Measurements from ENCODE around the gene HCFC1.

HCFC1 gene

DNA sequence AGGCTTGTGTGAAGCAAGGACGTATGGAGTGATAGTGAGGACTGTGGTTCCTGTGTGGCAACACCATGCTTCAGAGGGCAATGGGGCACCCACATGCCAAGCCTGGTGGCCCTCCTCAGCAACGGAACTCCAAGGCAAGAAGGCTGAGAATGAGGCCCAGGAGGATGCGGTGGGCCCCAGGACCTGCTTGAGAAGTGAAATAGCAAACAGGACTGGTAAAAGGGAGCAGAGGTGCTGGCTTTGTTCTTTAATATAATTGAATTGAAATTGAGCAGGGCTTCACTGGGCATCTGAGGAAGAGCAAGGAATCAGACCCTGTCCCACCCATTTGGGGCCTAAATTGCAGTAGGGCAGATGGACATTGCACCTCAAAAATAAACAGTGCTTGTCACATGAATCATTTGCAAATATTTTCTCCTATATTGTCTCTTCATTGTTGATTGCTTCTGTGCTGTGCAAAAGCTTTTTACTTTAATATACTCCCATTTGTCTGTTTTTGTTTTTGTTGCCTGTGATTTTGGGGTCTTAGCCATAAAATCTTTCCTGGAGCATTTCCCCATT lies 3.2 kb upstream of the HCFC1 start:
- POLR2A ChIA-PET: interaction anchor here (0.6 kb wide), 1 partner anchor 46 kb away, joined by 3 read pairs; no protein-coding TSS in a partner anchor

DNA sequence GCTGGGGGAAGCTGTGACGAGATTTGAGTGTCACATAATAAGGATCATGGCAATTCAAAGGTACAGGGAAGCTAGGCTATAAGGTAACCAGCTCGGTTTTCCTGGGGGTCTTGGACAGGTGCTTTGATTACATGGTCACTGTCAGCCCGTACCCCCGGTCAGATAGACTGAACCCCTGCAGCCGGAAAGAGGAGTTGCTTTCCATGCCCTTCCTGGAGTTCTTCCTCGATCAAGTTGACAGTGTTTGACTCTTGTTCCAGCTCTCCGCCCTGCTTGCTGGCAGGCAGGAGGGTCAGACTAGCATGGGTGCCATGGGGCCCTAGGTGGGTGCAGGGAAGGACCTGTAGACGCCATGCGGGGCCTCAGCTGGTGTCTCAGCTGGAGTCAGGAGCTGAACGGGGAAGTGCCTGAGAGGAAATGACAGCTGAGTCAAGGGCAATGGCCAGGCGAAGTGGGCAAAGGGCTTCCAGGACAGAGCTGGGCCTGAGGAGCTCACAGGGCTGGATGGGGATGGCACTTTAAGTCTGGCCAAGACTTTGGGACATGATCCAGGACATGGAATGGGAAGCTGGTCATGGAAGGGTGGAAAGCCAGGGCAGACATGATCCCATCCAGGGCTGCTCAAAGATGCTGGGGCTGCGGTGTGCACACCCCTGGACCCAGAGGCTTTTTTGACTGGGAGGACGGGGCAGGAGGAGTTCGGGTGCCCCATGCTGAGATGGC lies 2.5 kb upstream of the HCFC1 start:
- WGBS (ENCODE audit: insufficient coverage): 80% methylated on average over 12 of the region's 14 CpGs
- peaks cover 0 to 30% (median 27%) of the 10 kb centered on the region in 4 experiments for H3K4me1 ChIP-seq (ENCODE audit: control extremely low read depth in 1 of 4, control insufficient read depth in 4 of 4, insufficient read depth in 4 of 4, low read length in 3 of 4)
- CTCF ChIA-PET: interaction anchor here (0.5 to 1.4 kb wide), 3 partner anchors 28 to 92 kb away, joined by 3 read pairs; no protein-coding TSS in a partner anchor
- no peaks in the 10 kb centered on the region for H3K9me3 ChIP-seq (ENCODE audit: control extremely low read depth in 1 of 5, control insufficient read depth in 4 of 5, insufficient read depth in 2 of 5, low read depth in 1 of 5, low read length in 4 of 5)
- DNase-seq: no peak
- H3K27me3 ChIP-seq (replicated peaks in 2 of 5; ENCODE audit: control insufficient read depth in 4 of 5, insufficient read depth in 5 of 5, low read length in 4 of 5): peaks cover 0 to 7% (median 0%) of the 10 kb centered on the region in 5 experiments
- peaks cover 0 to 7% (median 0%) of the 10 kb centered on the region in 4 experiments for H3K36me3 ChIP-seq (ENCODE audit: control insufficient read depth in 4 of 4, insufficient read depth in 4 of 4, low read length in 3 of 4)
- POLR2A ChIA-PET: interaction anchor here (1.2 kb wide), 1 partner anchor 28 kb away, joined by 4 read pairs; no protein-coding TSS in a partner anchor
- H3K27ac ChIP-seq (ENCODE audit: insufficient read depth in 1 of 2, low read depth in 1 of 2, low read length in 2 of 2, poor library complexity in 1 of 2, severe bottlenecking in 2 of 2): peak overlapping the region in 1 of 2 experiments; percentile 99
- peak overlapping the region in 1 of 7 experiments; percentile 94 for H3K4me3 ChIP-seq (ENCODE audit: control insufficient read depth in 1 of 7, extremely low read depth in 1 of 7, insufficient read depth in 4 of 7, low read depth in 2 of 7, low read length in 6 of 7)

More for the DNA sequence above, 3.2 kb upstream of the HCFC1 start:
- CTCF ChIA-PET: interaction anchor here (0.5 kb wide), 1 partner anchor 91 kb away, joined by 3 read pairs; no protein-coding TSS in a partner anchor
- peaks cover 0 to under 1% (median 0%) of the 10 kb centered on the region in 5 experiments for H3K27me3 ChIP-seq (replicated peaks in 2 of 5; ENCODE audit: control insufficient read depth in 4 of 5, insufficient read depth in 5 of 5, low read length in 4 of 5)
- peaks cover 0 to 23% (median 20%) of the 10 kb centered on the region in 4 experiments for H3K4me1 ChIP-seq (ENCODE audit: control extremely low read depth in 1 of 4, control insufficient read depth in 4 of 4, insufficient read depth in 4 of 4, low read length in 3 of 4)
- no peaks in the 10 kb centered on the region for H3K9me3 ChIP-seq (ENCODE audit: control extremely low read depth in 1 of 5, control insufficient read depth in 4 of 5, insufficient read depth in 2 of 5, low read depth in 1 of 5, low read length in 4 of 5)
- no peak for DNase-seq
- 80% methylated on average over 3 of the region's 3 CpGs for WGBS (ENCODE audit: insufficient coverage)
- no peak overlapping the region for H3K4me3 ChIP-seq (ENCODE audit: control insufficient read depth in 1 of 7, extremely low read depth in 1 of 7, insufficient read depth in 4 of 7, low read depth in 2 of 7, low read length in 6 of 7)
- H3K27ac ChIP-seq (ENCODE audit: insufficient read depth in 1 of 2, low read depth in 1 of 2, low read length in 2 of 2, poor library complexity in 1 of 2, severe bottlenecking in 2 of 2): peak overlapping the region in 1 of 2 experiments; percentile 99
- H3K36me3 ChIP-seq (ENCODE audit: control insufficient read depth in 4 of 4, insufficient read depth in 4 of 4, low read length in 3 of 4): peaks cover 0 to 1% (median 0%) of the 10 kb centered on the region in 4 experiments

DNA sequence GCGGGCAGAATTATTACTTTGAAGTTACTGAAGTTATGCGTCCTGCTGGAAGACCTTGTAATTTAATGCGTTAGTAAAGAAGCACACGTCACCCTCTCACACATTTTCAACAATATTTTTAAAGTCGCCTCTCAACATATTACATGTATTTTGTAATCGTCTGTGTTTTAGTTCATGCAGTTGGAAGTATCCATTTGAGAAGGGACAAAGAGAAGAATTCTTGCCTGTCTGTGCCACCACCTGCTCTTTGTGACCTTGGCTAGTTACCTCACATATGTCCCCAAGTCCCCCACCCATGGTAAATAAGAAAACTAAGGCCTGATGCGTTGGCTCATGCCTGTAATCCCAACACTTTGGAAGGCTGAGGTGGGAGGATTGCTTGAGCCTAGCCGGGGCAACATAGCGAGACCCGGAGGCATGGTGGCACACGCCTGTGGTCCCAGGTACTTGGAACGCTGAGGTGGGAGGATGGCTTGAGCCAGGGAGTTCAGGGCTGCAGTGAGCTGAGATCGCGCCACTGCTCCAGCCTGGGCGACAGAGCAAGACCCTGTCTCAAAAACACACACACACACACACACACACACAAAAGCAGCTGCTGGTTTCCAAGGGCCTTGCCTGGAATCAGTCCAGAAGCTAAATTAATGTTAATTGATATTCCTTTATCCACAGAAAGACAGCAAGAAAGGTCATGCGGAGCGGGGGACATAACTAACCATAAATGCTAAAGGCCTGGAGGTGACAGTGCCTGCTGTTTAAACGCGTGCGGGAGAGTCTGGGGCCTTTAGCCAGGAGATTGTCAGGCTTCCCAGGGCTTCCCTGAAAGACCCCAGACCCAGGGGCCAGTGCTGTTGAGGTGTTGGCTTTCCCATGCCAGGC lies 1.7 kb upstream of the HCFC1 start:
- Histone ChIP-seq H3K4me3 (ENCODE audit: control insufficient read depth in 1 of 7, extremely low read depth in 1 of 7, insufficient read depth in 4 of 7, low read depth in 2 of 7, low read length in 6 of 7) (peak overlapping the region in 6 of 7 experiments; percentile 67 to 96 (median 90)), H3K9me3 (ENCODE audit: control extremely low read depth in 1 of 5, control insufficient read depth in 4 of 5, insufficient read depth in 2 of 5, low read depth in 1 of 5, low read length in 4 of 5) (no peaks in the 10 kb centered on the region), H3K4me1 (ENCODE audit: control extremely low read depth in 1 of 4, control insufficient read depth in 4 of 4, insufficient read depth in 4 of 4, low read length in 3 of 4) (peaks cover 2 to 37% (median 35%) of the 10 kb centered on the region in 4 experiments), H3K27me3 (replicated peaks in 2 of 5; ENCODE audit: control insufficient read depth in 4 of 5, insufficient read depth in 5 of 5, low read length in 4 of 5) (peaks cover 0 to 12% (median 0%) of the 10 kb centered on the region in 5 experiments), H3K36me3 (ENCODE audit: control insufficient read depth in 4 of 4, insufficient read depth in 4 of 4, low read length in 3 of 4) (peaks cover 0 to 7% (median under 1%) of the 10 kb centered on the region in 4 experiments), H3K27ac (ENCODE audit: insufficient read depth in 1 of 2, low read depth in 1 of 2, low read length in 2 of 2, poor library complexity in 1 of 2, severe bottlenecking in 2 of 2) (peak overlapping the region; percentile 54 to 99)
- no peak for DNase-seq
- WGBS (ENCODE audit: insufficient coverage): 84% methylated on average over 10 of the region's 20 CpGs
- ChIA-PET POLR2A (interaction anchor here (1.2 kb wide), 1 partner anchor 29 kb away, joined by 4 read pairs; no protein-coding TSS in a partner anchor), CTCF (interaction anchor here (0.9 to 1.4 kb wide), 2 partner anchors 29 to 39 kb away, joined by 3 read pairs; no protein-coding TSS in a partner anchor)

DNA sequence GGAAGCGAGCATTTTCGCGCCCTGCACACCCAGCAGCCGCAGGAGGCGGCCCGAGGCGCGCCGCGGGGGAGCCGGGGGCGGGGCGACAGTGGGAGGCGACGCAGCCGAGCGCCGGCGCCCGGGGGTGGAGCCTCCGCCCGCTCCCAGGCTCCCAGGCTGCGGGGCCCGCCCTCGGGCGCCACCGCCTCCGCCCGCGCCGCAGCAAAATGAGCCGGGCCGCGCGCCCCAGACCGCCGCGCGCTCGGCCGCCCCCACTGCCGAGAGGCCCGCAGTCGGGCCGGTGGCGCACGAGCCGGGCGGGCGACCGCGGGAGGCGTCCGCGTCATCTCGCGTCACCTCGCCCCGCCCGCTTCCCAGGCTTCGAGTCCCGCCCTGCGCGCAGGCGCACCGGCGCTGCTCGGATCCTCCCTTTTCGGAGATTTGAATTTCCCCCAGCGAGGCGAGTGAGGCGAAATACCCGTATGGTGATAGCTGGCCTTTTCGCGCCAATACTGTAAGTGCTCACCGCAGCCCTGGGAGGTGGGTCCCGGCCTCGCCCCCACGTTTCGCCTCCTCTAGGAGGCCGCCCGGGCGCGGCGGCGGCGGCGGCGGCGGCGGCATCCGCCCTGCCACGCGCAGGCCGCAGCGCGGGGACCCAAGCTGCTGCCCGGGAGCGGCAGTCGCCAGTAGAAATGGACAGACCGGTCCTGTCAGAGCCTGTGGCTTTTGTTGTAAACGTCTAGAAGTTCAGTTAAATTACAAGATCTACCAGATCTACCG lies 929 bp upstream of the HCFC1 start, which contains the start of gene TMEM187:
TMEM187 (plus strand) TSS at position 387 of the 759 bp plus-strand sequence. CDS start 9,309 bp downstream, outside the sequence.
- peak; percentile 79 to 94 (median 92) for DNase-seq

DNA sequence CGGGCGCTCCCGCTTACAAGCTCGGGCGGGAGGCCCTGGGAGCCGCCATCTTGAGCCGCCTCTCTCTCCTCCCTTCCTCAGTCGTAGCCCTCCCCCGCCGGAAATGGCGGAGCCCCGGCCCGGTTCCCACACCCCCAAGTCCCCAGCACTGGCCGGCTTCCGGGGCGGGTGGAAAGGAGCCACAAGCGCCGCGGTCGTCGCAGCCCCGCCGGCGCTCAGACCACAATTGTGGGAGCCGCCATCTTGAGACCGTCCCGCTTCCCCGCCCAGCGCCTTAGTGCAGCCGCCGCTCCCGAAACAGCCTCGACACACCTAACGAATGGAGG lies 531 bp downstream of the HCFC1 start:
- H3K9me3 ChIP-seq (ENCODE audit: control extremely low read depth in 1 of 5, control insufficient read depth in 4 of 5, insufficient read depth in 2 of 5, low read depth in 1 of 5, low read length in 4 of 5): no peaks in the 10 kb centered on the region
- ChIA-PET CTCF (interaction anchor here (1.0 to 4.2 kb wide), 2 partner anchors 21 to 46 kb away, joined by 3 to 17 read pairs; partner anchors contain the start of gene ARHGAP4), POLR2A (interaction anchor here (0.6 to 2.2 kb wide), 5 partner anchors 31 to 526 kb away, joined by 4 to 11 read pairs (median 4); partner anchors contain the start of genes ARHGAP4 and RPL10)
- peak overlapping the region; percentile 80 to 97 (median 93) for H3K4me3 ChIP-seq (ENCODE audit: control insufficient read depth in 1 of 7, extremely low read depth in 1 of 7, insufficient read depth in 4 of 7, low read depth in 2 of 7, low read length in 6 of 7)
- peaks cover 0 to 26% (median 0%) of the 10 kb centered on the region in 5 experiments for H3K27me3 ChIP-seq (replicated peaks in 2 of 5; ENCODE audit: control insufficient read depth in 4 of 5, insufficient read depth in 5 of 5, low read length in 4 of 5)
- peak; percentile 86 to 95 (median 94) for DNase-seq
- H3K27ac ChIP-seq (ENCODE audit: insufficient read depth in 1 of 2, low read depth in 1 of 2, low read length in 2 of 2, poor library complexity in 1 of 2, severe bottlenecking in 2 of 2): peak overlapping the region; percentile 98 to 99
- WGBS (ENCODE audit: insufficient coverage): 19% methylated on average over 19 of the region's 34 CpGs
- H3K36me3 ChIP-seq (ENCODE audit: control insufficient read depth in 4 of 4, insufficient read depth in 4 of 4, low read length in 3 of 4): peaks cover 0 to 17% (median 3%) of the 10 kb centered on the region in 4 experiments
- peaks cover 13 to 59% (median 56%) of the 10 kb centered on the region in 4 experiments for H3K4me1 ChIP-seq (ENCODE audit: control extremely low read depth in 1 of 4, control insufficient read depth in 4 of 4, insufficient read depth in 4 of 4, low read length in 3 of 4)

More for the DNA sequence above, 929 bp upstream of the HCFC1 start, which contains the start of gene TMEM187:
- peaks cover 10 to 45% (median 43%) of the 10 kb centered on the region in 4 experiments for H3K4me1 ChIP-seq (ENCODE audit: control extremely low read depth in 1 of 4, control insufficient read depth in 4 of 4, insufficient read depth in 4 of 4, low read length in 3 of 4)
- H3K27me3 ChIP-seq (replicated peaks in 2 of 5; ENCODE audit: control insufficient read depth in 4 of 5, insufficient read depth in 5 of 5, low read length in 4 of 5): peaks cover 0 to 13% (median 0%) of the 10 kb centered on the region in 5 experiments
- H3K36me3 ChIP-seq (ENCODE audit: control insufficient read depth in 4 of 4, insufficient read depth in 4 of 4, low read length in 3 of 4): peaks cover 0 to 7% (median under 1%) of the 10 kb centered on the region in 4 experiments
- WGBS (ENCODE audit: insufficient coverage): 18% methylated on average over 87 of the region's 103 CpGs
- H3K4me3 ChIP-seq (ENCODE audit: control insufficient read depth in 1 of 7, extremely low read depth in 1 of 7, insufficient read depth in 4 of 7, low read depth in 2 of 7, low read length in 6 of 7): peak within 1 kb of the TSS; percentile 80 to 97 (median 93)
- peak within 1 kb of the TSS; percentile 98 to 99 for H3K27ac ChIP-seq (ENCODE audit: insufficient read depth in 1 of 2, low read depth in 1 of 2, low read length in 2 of 2, poor library complexity in 1 of 2, severe bottlenecking in 2 of 2)
- ChIA-PET POLR2A (interaction anchor here (1.9 to 2.2 kb wide), 2 partner anchors 30 to 46 kb away, joined by 7 to 11 read pairs; partner anchors contain the start of gene ARHGAP4), CTCF (no interaction called here)
- no peaks in the 10 kb centered on the region for H3K9me3 ChIP-seq (ENCODE audit: control extremely low read depth in 1 of 5, control insufficient read depth in 4 of 5, insufficient read depth in 2 of 5, low read depth in 1 of 5, low read length in 4 of 5)

All from common myeloid progenitor, CD34-positive (primary cell).